Activated CD8-positive, alpha-beta memory T cell treated with anti-CD3 and anti-CD28 coated beads, Interleukin-2, amount 50 U/mL, for 1 hour (primary cell): ENCODE data around the gene SLC30A4.

Source experiments
- DNase-seq: peaks from one replicate; pipeline ENCODE4 v3.0.0-alpha.2; 2020; ENCODE audit errors: extremely low read depth

The SLC30A4 gene

GRCh38 chr15:45451265-45451664 lies 71.3 kb downstream of the SLC30A4 start:
- DNase-seq: no peak

GRCh38 chr15:45449916-45450867 lies 72.4 kb downstream of the SLC30A4 start:
- DNase-seq: no peak

GRCh38 chr15:45449395-45449794 lies 73.2 kb downstream of the SLC30A4 start:
- no peak for DNase-seq

GRCh38 chr15:45448066-45448915 lies 74.3 kb downstream of the SLC30A4 start:
- DNase-seq: no peak

- DNase-seq: no peak
Observed at GRCh38 chr15:45443645-45444044, 78.9 kb downstream of the SLC30A4 start.

GRCh38 chr15:45442507-45443135 lies 79.9 kb downstream of the SLC30A4 start:
- DNase-seq: no peak

- DNase-seq: no peak
Observed at GRCh38 chr15:45441686-45442085, 80.9 kb downstream of the SLC30A4 start.

GRCh38 chr15:45441036-45441435 lies 81.5 kb downstream of the SLC30A4 start:
- no peak for DNase-seq

- no peak for DNase-seq
Observed at GRCh38 chr15:45439521-45440260, 82.9 kb downstream of the SLC30A4 start.

GRCh38 chr15:45435124-45435903 lies 87.2 kb downstream of the SLC30A4 start:
- no peak for DNase-seq

GRCh38 chr15:45434078-45434567 lies 88.4 kb downstream of the SLC30A4 start:
- no peak for DNase-seq

GRCh38 chr15:45431511-45431910 lies 91.0 kb downstream of the SLC30A4 start:
- no peak for DNase-seq

GRCh38 chr15:45429941-45430792 lies 92.4 kb downstream of the SLC30A4 start:
- peak; percentile 49 for DNase-seq
